ENCODE data around the gene GRHL1.

DNA sequence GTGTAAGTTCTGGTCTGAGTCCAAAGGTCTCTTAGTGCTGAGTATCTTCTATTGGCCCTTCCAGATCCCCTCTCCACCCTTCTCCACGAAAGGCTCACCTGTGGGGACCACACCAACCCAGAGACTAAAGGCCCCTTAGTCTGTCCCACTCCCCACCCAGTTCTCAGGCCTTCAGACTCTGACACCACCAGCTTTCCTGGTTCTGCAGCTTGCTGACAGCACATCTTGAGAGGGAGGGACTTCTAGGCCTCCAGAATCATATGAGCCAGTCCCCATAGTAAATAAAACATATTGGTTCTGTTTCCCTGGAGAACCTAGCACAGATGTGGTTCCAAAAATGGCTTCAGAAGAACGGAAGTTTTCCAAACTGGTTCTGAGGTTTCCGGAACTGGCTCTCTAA is 53.3 kb downstream of the GRHL1 start:
- TF ChIP-seq, protein P1, sequence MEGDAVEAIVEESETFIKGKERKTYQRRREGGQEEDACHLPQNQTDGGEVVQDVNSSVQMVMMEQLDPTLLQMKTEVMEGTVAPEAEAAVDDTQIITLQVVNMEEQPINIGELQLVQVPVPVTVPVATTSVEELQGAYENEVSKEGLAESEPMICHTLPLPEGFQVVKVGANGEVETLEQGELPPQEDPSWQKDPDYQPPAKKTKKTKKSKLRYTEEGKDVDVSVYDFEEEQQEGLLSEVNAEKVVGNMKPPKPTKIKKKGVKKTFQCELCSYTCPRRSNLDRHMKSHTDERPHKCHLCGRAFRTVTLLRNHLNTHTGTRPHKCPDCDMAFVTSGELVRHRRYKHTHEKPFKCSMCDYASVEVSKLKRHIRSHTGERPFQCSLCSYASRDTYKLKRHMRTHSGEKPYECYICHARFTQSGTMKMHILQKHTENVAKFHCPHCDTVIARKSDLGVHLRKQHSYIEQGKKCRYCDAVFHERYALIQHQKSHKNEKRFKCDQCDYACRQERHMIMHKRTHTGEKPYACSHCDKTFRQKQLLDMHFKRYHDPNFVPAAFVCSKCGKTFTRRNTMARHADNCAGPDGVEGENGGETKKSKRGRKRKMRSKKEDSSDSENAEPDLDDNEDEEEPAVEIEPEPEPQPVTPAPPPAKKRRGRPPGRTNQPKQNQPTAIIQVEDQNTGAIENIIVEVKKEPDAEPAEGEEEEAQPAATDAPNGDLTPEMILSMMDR (IDR thresholded peaks at IDR 0.05) = no peak
- TF ChIP-seq POLR2A (IDR thresholded peaks at IDR 0.05) = no peak
